ENCODE data around the gene MCM8. TPM values are rescaled to one million over a fixed set of nuclear protein-coding genes. Genes with fewer than 3 reads are reported as not detected.

MCM8 gene
- total RNA-seq, 2 donors from 2014 or later = 8.4 to 13.0 TPM

DNA sequence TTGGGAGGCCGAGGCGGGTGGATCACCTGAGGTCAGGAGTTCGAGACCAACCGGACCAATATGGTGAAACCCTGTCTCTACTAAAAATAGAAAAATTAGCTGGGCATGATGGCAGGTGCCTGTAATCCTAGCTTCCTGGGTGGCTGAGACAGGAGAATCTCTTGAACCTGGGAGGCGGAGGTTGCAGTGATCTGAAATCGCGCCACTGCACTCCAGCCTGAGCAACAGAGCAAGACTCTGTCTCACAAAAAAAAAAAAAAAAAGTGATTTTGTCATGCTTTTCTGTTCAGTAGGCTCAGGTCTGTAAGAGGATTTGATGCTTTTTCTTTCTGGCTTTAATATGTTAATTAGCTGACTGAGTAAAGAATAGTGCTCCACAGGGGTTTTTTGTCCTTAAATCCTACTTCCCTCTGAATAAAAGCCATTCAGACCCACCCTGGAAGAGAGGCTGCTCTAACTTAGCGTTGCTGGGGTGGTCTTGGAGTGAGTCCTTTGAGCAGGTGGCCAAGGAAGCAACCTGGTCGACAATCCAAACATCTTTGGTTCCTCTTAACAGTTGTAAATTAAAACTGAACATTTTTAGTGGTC lies 19.0 kb downstream of the MCM8 start:
- H3K27ac ChIP-seq = peak overlapping the region; percentile 56 to 80
- TF ChIP-seq POLR2A (IDR thresholded peaks at IDR 0.05) (no peak), CTCF (IDR thresholded peaks at IDR 0.05) (no peak), POLR2AphosphoS5 (IDR thresholded peaks at IDR 0.05) (no peak)
- WGBS = 80% methylated on average over 9 of the region's 9 CpGs
- DNase-seq (ENCODE audit: low spot score) = no peak
- no peaks in the 10 kb centered on the region for H3K27me3 ChIP-seq (replicated peaks; ENCODE audit: insufficient read depth)
- no peaks in the 10 kb centered on the region for H3K36me3 ChIP-seq
- no peak overlapping the region for H3K4me3 ChIP-seq
- H3K4me1 ChIP-seq (replicated peaks) = peaks cover 9% of the 10 kb centered on the region
- intact Hi-C loops (cut with DNase I) = no loop called here
- H3K9me3 ChIP-seq = no peaks in the 10 kb centered on the region

GRCh38 chr20:5969940-5970339 lies 19.5 kb downstream of the MCM8 start:
- no peak for DNase-seq (ENCODE audit: low spot score)
- intact Hi-C loops (cut with DNase I) = no loop called here
- Histone ChIP-seq H3K36me3 (no peaks in the 10 kb centered on the region), H3K9me3 (no peaks in the 10 kb centered on the region), H3K27me3 (replicated peaks; ENCODE audit: insufficient read depth) (no peaks in the 10 kb centered on the region), H3K4me3 (no peak overlapping the region), H3K27ac (peak overlapping the region; percentile 56 to 80), H3K4me1 (replicated peaks) (peaks cover 9% of the 10 kb centered on the region)
- no peak for TF ChIP-seq CTCF (IDR thresholded peaks at IDR 0.05)
- no peak for TF ChIP-seq POLR2AphosphoS5 (IDR thresholded peaks at IDR 0.05)
- TF ChIP-seq POLR2A (IDR thresholded peaks at IDR 0.05) = no peak

DNA sequence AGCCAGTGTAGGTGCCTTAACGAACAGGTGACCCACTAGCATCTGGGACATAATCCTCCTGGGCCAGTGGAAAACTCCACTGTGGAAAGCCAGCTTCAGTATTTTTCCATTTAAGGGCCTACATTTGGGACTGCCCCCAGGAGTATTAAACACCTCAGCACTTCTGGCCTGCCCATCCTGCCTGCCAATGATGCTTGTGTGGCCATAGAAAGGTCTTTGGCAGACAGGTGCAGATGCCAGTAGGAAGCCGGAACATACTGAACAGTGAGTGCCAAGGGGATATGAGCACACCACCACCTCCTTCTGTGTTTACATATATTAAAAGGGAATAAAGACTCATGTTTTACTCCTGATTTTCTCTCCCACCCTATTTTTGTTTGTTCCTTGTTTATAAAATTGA lies 19.9 kb downstream of the MCM8 start:
- H3K27me3 ChIP-seq (replicated peaks; ENCODE audit: insufficient read depth) = no peaks in the 10 kb centered on the region
- H3K4me3 ChIP-seq = no peak overlapping the region
- peaks cover 9% of the 10 kb centered on the region for H3K4me1 ChIP-seq (replicated peaks)
- TF ChIP-seq POLR2AphosphoS5 (IDR thresholded peaks at IDR 0.05) = no peak
- TF ChIP-seq CTCF (IDR thresholded peaks at IDR 0.05) = no peak
- no peak for TF ChIP-seq POLR2A (IDR thresholded peaks at IDR 0.05)
- no peaks in the 10 kb centered on the region for H3K36me3 ChIP-seq
- WGBS = 74% methylated on average over 2 of the region's 2 CpGs
- peak; percentile 30 for DNase-seq (ENCODE audit: low spot score)
- peak overlapping the region; percentile 56 to 80 for H3K27ac ChIP-seq
- intact Hi-C loops (cut with DNase I) = no loop called here
- no peaks in the 10 kb centered on the region for H3K9me3 ChIP-seq

- Histone ChIP-seq H3K27ac (peak overlapping the region; percentile 56 to 80), H3K4me3 (no peak overlapping the region), H3K4me1 (replicated peaks) (peaks cover 11% of the 10 kb centered on the region), H3K36me3 (no peaks in the 10 kb centered on the region), H3K27me3 (replicated peaks; ENCODE audit: insufficient read depth) (no peaks in the 10 kb centered on the region), H3K9me3 (no peaks in the 10 kb centered on the region)
- DNase-seq (ENCODE audit: low spot score) = no peak
- no peak for TF ChIP-seq POLR2AphosphoS5 (IDR thresholded peaks at IDR 0.05)
- no peak for TF ChIP-seq CTCF (IDR thresholded peaks at IDR 0.05)
- TF ChIP-seq POLR2A (IDR thresholded peaks at IDR 0.05) = no peak
- intact Hi-C loops (cut with DNase I) = no loop called here
Observed at GRCh38 chr20:5971203-5971602, 20.8 kb downstream of the MCM8 start.

GRCh38 chr20:5973172-5973571 lies 22.7 kb downstream of the MCM8 start:
- H3K36me3 ChIP-seq = no peaks in the 10 kb centered on the region
- H3K4me3 ChIP-seq = no peak overlapping the region
- H3K27ac ChIP-seq = peak overlapping the region; percentile 62 to 80
- TF ChIP-seq POLR2A (IDR thresholded peaks at IDR 0.05) (no peak), POLR2AphosphoS5 (IDR thresholded peaks at IDR 0.05) (peak; percentile 77)
- peaks cover 18% of the 10 kb centered on the region for H3K4me1 ChIP-seq (replicated peaks)
- H3K27me3 ChIP-seq (replicated peaks; ENCODE audit: insufficient read depth) = no peaks in the 10 kb centered on the region
- WGBS = 51% methylated on average over 2 of the region's 2 CpGs
- DNase-seq (ENCODE audit: low spot score) = no peak
- H3K9me3 ChIP-seq = no peaks in the 10 kb centered on the region
- intact Hi-C loops (cut with DNase I) = no loop called here
